HG03064 (cell line): ENCODE measurements around the gene RNH1.

ENCODE experiments used
- ATAC-seq: cut with Tn5 transposase; IDR thresholded peaks from one replicate; pipeline ENCODE4 v1.9.1; 2021; ENCODE audit warnings: low read depth; ENCODE audit not compliant: unreplicated experiment

RNH1 gene

GRCh38 chr11:537622-538430 is 30.8 kb upstream of the RNH1 start:
- ATAC-seq: no peak

DNA sequence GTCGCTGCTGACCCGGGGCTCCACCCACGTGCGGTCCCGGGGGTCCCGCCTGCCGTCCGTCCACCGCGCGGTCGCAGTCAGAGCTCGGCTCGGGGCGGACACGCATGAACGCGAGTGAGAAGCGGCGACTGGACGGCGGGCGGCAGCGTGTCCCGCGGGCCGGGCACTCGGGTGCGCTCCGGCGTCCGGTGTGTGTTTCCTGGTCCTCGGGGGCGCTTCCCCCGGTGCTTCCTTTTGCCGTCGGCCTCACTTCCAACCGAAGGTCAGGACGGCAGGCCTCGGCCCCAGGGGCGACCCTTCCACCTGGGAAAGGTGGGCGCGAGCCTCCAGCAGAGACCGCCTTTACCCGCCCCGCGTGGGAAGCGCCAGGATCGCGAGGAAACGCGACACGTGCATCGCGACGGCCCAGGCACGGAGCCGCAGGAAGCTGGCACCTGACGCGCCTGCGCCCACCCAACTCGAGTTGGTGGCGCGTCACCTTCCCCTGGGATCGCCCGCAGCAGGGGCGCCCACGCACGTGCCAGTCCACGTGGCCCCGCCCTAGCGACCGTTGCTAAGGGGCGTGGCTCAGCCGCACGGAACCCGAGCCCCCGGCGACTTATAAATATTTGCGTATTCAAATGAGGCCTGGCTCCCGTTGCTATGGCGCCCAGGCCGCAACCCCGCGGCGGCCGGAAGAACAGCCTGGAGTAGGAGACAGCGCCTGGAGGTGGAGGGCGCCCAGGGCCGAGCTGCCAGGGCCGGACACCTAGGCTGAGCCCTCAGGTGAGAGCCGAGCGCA is 30.0 kb upstream of the RNH1 start, which contains the start of gene LRRC56:
Gene LRRC56, plus strand, starts transcription at position 687 of the 781 bp plus-strand sequence. CDS start 3,158 bp downstream, outside the sequence.
- no peak for ATAC-seq

- ATAC-seq: peak; percentile 62
Measured at GRCh38 chr11:535519-536454, 28.7 kb upstream of the RNH1 start, which contains the start of gene HRAS. Gene HRAS, minus strand, starts transcription at chr11:535576.

DNA sequence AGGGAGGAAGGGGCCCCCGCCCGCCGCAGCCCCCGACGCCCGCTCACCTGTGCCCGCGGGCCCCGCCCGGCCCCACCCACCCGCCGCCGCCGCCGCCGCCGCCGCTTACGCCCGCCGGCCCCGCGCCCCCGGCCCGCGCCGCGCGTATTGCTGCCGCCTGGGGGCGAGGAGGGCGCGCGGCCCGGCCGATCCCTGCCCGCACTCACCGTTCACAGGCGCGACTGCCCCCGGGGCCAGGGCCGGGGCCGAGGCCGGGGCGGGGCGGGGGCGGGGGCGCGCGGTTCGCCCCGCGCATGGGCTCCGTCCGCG is 28.1 kb upstream of the RNH1 start:
- ATAC-seq: peak; percentile 6

DNA sequence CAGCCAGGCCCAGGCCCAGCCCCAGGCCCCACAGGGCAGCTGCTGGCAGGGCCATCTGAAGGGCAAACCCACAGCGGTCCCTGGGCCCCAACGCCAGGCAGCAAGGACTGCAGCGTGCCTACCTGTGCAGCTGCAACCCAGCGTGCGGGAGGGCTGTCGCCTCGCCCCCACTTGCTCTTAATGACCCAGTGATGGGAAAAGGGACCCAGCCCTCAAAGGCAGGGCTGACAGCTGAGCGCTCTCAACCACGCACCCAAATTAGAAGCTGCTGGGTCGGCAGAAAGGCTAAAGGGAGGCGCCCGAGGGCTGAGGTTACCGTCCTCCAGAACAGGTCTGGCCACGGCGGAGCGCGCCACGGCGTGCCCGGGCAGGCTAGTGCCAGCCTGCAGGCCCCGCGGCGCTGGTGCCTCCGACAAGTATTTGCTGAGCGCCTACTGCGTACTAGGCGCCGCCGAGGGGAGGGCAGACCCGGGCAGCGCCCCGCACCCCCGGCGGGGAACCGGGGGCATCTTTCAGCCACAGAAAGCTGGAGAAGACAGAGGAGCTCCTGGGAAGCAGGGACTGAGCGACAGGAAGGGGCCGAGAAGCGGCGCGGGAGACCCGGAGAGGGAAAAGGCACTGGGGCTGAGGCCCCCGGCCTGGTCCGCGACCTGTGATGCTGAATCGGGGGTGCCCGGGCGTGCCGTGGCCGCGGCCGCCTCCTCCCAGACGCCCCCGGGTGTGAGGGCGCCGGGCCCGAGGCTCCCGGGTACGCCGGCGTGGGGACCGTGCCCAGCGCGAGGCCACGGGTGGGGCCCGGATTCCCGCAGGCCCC is 27.6 kb upstream of the RNH1 start:
- ATAC-seq: no peak

- no peak for ATAC-seq
Measured at GRCh38 chr11:533586-534395, 26.7 kb upstream of the RNH1 start.

DNA sequence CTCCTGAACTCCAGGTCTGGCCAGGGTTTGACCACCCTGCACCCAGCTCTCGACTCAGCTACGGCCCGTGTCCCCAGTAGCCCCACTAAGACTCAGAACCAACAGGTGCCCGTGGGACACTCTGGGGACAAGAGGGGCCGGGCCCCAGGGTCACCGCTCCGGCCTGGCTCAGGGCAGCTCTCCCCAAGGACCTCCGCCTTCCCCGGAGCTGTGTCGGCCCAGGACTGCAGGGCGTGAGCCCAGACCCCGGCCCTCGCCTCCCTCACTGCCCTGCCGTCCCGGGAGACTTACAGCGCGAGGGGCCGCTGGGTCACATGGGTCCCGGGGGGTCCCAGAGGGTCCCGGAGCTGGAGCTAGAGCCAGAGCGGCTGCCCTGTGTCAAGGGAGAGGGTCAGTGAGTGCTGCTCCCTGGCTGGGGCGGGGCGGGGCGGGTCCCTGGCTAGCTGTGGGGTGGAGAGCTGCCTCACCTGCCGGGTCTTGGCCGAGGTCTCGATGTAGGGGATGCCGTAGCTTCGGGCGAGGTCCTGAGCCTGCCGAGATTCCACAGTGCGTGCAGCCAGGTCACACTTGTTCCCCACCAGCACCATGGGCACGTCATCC is 26.0 kb upstream of the RNH1 start:
- ATAC-seq: no peak

GRCh38 chr11:532527-532985 is 25.5 kb upstream of the RNH1 start:
- ATAC-seq: no peak

DNA sequence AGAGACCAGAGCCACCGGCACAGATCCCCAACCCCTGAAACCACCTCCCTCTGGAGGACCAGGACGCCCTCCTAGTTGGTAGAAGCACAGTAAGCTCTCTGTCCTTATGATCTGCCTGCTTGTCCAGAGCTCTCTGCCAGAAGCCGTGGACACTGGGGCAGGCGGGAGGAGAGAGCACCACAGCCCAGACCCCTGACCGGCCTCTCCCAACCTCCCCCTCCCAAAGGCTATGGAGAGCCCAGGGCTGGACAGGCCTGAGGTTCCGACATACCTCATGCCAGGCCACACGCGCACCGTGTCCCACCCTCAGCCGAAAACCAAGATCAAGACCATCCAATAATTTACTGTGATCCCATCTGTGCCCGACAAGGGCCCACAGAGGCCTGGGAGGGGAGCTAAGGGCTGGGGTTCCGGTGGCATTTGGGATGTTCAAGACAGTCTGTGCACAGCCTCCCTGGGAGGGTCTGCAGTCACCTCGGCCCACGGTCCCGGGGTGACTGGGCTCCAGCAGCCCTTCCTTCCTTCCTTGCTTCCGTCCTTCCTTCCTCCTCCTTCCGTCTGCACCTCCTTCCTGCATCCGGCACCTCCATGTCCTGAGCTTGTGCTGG is 25.0 kb upstream of the RNH1 start:
- ATAC-seq: no peak

GRCh38 chr11:530960-531831 is 24.2 kb upstream of the RNH1 start:
- no peak for ATAC-seq

- ATAC-seq: no peak
Measured at GRCh38 chr11:529728-530411, 22.8 kb upstream of the RNH1 start.

GRCh38 chr11:528815-529727 is 22.0 kb upstream of the RNH1 start:
- ATAC-seq: no peak

DNA sequence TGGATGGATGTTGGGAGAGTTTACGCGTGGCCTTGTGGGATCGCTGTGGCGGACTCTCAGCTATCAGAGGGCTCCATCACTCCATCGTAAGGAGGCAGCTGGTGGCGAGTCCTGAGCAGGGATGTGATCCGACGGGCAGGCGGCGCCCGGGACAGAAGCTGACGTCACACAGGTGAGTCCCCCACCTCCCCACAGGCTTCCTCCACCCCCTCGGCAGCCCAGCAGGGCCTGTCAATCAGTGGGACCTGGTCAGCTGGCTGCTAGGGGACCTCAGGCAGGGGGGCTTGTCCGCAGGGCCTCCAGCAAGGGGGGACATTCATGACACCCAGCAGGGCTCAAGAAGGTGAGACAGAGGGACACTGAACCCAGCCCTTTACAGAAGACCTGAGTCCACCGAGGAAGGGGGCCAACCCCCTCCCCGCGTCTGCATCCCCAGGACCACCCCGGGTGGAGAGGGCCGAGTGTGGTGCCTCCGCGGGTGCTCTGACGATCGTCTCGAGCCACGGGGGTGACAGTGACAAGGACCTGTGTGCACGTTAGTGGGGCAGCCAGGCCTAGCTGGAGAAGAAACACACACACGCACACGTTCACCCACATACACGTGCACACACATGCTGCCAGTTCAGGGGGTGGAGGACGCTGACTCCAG is 21.2 kb upstream of the RNH1 start:
- ATAC-seq: no peak

DNA sequence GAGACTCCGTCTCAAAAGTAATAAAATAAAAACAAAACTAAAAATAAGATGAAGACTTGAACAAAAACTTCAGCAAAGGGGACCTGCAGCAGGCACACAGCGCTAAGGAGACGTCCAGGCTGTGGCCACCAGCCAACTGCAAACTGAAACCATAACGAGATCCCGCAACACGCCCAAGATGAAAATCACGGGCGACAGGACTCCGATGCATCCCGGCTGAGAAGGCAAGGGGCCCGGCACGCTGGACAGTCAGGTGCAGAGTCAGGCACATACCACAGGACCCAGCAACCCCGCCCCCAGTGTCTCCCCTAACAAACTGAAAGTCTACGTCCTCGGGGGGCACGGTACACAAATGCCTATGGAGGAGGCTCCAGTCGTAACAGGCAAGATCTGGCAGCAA is 19.1 kb upstream of the RNH1 start:
- no peak for ATAC-seq

DNA sequence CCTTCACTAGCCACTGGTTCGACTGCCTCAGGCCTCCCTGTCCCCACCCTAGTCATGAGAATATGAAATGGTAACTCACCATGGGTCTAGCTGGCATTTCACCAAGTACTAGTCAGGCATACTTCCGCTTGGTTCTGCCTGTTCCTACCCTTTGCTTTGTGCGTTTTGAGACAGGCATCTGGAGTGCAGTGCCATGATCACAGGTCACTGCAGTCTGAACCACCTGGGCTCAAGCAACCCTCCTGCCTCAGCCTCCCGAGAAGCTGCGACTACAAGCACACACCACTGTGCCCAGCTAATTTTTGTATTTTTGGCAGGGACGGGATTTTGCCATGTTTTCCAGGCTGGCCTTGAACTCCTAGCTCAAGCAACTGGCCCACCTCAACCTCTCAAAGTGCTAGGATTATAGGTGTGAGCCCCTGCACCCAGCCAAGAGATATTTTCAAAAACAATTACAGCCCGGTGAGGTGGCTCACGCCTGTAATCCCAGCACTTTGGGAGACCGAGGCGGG is 14.2 kb upstream of the RNH1 start:
- ATAC-seq: no peak
